NT2/D1 (cell line): ENCODE data around the gene TAF8.

Experiments used
- SUZ12 ChIP-seq: IDR thresholded peaks from 2 replicates; pipeline ENCODE4 v1.6.1; 2011; ENCODE audit not compliant: insufficient read length, insufficient read depth; ENCODE audit errors: extremely low read depth
- YY1 ChIP-seq: IDR thresholded peaks from 2 replicates; pipeline ENCODE4 v1.6.1; 2011; ENCODE audit not compliant: insufficient read length, insufficient read depth

DNA sequence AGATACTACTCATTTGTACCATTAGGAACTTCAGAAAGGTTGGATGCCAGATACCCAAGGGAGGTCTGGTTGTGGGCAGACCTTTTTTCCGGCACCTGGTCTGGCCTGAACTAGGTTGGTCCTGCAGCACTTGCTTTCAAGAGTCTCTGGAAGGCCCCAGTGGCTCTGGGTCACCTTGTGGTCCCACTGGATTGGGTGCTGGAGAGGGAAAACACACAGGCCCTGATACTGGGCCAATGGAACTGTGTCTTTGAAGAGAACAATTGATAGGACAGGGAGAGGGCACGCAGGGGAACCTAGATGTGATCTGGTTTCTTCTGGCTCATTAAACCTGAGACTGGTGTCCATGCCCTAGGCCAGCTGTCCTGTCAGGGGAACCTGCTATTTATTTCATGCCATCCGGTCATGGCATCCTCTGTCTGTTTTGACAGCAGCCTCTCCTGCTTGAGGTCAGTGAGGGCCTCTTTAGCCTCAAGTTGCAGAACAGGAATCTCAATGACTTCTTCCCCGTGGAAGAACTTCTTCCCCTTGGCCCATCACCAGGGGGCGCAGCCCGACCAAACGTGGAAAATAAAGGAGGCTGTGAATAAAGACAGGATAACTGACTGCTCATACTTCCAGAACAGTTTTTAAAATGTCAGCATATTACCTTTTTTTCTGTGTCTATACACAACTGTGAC, 25.0 kb downstream of the TAF8 start:
- no peak for TF ChIP-seq SUZ12
- TF ChIP-seq YY1: no peak
